ENCODE data around the gene FBRS. TPM values are rescaled to one million over a fixed set of nuclear protein-coding genes. Genes with fewer than 3 reads are reported as not detected.
A peak's percentile ranks its signal among the peaks of the same experiment; 100 is the strongest.
"Not testable (repeated sequence)": the region's sequence is repeated elsewhere in the genome, so short reads cannot be mapped to it uniquely, and the experiment has no call there.

The FBRS gene
- total RNA-seq, 2 donors from 2014 or later = 49.0 to 106 TPM

DNA sequence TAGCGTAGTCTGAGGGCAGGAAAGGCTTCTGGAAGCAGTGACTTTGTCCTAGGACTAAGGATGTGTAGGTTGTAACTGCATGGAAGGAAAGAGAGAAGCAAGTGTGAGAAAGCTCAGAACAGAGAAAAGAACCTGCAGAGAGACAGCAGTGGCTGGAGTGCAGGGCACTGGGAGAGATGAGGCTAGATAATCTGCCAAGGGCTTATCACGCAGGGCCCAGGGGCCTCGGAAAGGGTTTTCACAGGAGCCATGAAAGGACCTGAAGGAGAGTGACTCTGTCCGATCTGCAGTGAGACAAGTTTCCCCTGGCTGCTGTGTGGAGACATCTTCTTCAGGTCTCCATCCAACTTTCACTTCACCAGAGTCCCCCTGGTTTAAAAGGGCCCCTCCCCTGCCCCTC lies 33.7 kb downstream of the FBRS start:
- no peaks in the 10 kb centered on the region for H3K27me3 ChIP-seq (replicated peaks; ENCODE audit: insufficient read depth)
- TF ChIP-seq POLR2A (IDR thresholded peaks at IDR 0.05) (no peak), POLR2AphosphoS5 (IDR thresholded peaks at IDR 0.05) (no peak)
- TF ChIP-seq, protein P1, sequence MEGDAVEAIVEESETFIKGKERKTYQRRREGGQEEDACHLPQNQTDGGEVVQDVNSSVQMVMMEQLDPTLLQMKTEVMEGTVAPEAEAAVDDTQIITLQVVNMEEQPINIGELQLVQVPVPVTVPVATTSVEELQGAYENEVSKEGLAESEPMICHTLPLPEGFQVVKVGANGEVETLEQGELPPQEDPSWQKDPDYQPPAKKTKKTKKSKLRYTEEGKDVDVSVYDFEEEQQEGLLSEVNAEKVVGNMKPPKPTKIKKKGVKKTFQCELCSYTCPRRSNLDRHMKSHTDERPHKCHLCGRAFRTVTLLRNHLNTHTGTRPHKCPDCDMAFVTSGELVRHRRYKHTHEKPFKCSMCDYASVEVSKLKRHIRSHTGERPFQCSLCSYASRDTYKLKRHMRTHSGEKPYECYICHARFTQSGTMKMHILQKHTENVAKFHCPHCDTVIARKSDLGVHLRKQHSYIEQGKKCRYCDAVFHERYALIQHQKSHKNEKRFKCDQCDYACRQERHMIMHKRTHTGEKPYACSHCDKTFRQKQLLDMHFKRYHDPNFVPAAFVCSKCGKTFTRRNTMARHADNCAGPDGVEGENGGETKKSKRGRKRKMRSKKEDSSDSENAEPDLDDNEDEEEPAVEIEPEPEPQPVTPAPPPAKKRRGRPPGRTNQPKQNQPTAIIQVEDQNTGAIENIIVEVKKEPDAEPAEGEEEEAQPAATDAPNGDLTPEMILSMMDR (IDR thresholded peaks at IDR 0.05) = no peak
- H3K4me3 ChIP-seq = no peak overlapping the region
- intact Hi-C loops (cut with DNase I) = no loop called here
- no peak overlapping the region for H3K27ac ChIP-seq
- H3K9me3 ChIP-seq = no peaks in the 10 kb centered on the region
- WGBS = 54% methylated on average over 4 of the region's 4 CpGs
- H3K36me3 ChIP-seq = no peaks in the 10 kb centered on the region
- no peak for DNase-seq (ENCODE audit: low spot score)
- H3K4me1 ChIP-seq (replicated peaks) = no peaks in the 10 kb centered on the region

DNA sequence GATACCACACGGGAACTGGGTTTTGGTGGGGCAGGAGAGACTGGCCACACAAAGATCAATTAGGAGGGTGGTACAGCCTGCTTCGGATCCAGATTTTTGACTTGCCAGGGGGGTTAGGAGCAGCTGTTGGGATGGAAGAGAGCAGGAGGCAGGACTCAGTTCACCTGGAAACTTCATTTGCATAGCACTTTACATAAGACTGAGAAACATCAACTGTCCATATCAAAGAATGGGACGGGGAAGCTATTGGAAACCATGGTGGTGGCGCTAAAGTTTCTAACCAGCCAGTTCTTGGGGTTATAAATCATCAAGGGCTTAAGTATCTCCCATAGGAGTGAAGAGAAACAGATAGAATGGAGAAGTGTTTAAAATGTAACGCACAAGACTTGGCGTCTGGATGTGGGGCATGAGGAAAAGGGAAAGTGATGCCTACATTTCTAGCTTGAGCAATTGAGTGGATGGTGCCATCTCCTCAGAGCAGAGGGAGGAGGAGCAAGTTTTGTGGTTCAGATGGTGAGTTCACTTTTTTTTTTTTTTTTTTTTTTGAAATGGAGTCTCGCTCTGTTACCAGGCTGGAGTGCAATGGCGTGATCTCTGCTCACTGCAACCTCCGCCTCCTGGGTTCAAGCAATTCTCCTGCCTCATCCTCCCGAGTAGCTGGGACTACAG lies 34.3 kb downstream of the FBRS start:
- intact Hi-C loops (cut with DNase I) = no loop called here
- 64% methylated on average over 10 of the region's 10 CpGs for WGBS
- Histone ChIP-seq H3K36me3 (no peaks in the 10 kb centered on the region), H3K9me3 (no peaks in the 10 kb centered on the region), H3K27me3 (replicated peaks; ENCODE audit: insufficient read depth) (no peaks in the 10 kb centered on the region), H3K27ac (no peak overlapping the region), H3K4me1 (replicated peaks) (no peaks in the 10 kb centered on the region), H3K4me3 (no peak overlapping the region)
- no peak for DNase-seq (ENCODE audit: low spot score)
- TF ChIP-seq, protein P1 (IDR thresholded peaks at IDR 0.05) = no peak

DNA sequence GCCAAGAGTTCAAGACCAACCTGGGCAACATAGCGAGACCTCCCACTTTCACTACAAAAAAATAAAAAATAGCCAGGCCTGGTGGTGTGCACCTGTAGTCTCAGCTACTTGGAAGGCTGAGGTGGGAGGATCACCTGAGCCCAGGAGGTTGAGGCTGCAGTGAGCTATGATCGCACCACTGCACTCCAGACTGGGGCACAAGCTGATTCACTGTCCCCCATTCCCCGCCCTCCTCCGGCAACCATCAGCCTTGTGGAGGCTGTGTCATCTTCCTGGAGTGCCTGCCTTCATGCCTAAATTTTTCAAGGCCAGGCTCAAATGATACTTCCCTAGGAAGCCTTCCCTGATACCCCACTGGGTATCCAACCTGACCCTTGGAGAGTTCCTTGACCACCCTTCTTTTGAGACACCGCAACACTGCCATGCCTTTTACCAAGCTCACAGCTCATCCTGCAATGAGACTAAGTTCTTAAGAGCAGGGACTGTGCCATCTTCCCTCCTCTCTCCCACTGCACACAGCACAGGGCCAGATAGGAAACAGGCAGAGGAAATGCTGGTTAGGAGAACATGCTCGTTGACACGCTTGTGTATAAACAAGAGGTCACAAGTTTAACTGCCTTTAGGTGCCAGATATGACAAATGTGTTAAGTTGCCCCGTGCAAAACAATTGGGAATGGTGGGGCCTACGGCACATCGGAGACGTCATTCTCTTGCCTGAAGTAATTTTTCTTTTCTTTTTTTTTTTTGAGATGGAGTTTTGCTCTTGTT lies 36.9 kb downstream of the FBRS start:
- no peak for DNase-seq (ENCODE audit: low spot score)
- 84% methylated on average over 11 of the region's 11 CpGs for WGBS
- Histone ChIP-seq H3K4me1 (replicated peaks) (peaks cover 5% of the 10 kb centered on the region), H3K4me3 (no peak overlapping the region), H3K9me3 (no peaks in the 10 kb centered on the region), H3K27me3 (replicated peaks; ENCODE audit: insufficient read depth) (no peaks in the 10 kb centered on the region), H3K27ac (no peak overlapping the region), H3K36me3 (no peaks in the 10 kb centered on the region)
- intact Hi-C loops (cut with DNase I) = loop anchor here (5.0 kb wide), 1 partner anchor 38 kb away; the partner anchor contains the start of gene FBRS
- TF ChIP-seq, protein P1 (IDR thresholded peaks at IDR 0.05) = no peak
- TF ChIP-seq POLR2A (IDR thresholded peaks at IDR 0.05) (no peak), POLR2AphosphoS5 (IDR thresholded peaks at IDR 0.05) (no peak)

DNA sequence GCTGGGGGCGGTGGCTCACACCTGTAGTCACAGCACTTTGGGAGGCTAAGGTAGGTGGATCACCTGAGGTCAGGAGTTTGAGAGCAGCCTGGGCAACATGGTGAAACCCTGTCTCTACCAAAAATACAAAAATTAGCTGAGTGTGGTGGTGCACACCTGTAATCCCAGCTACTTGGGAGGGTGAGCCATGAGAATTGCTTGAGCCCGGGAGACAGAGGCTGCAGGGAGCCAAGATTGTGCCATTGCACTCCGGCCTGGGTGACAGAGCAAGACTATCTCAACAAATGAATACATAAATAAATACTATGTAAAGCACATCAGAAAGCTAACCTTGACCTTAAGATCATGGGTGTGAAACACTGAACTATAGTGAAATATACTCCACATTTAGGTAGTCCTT lies 38.4 kb downstream of the FBRS start:
- intact Hi-C loops (cut with DNase I) = loop anchor here (5.0 kb wide), 1 partner anchor 39 kb away; the partner anchor contains the start of gene FBRS

DNA sequence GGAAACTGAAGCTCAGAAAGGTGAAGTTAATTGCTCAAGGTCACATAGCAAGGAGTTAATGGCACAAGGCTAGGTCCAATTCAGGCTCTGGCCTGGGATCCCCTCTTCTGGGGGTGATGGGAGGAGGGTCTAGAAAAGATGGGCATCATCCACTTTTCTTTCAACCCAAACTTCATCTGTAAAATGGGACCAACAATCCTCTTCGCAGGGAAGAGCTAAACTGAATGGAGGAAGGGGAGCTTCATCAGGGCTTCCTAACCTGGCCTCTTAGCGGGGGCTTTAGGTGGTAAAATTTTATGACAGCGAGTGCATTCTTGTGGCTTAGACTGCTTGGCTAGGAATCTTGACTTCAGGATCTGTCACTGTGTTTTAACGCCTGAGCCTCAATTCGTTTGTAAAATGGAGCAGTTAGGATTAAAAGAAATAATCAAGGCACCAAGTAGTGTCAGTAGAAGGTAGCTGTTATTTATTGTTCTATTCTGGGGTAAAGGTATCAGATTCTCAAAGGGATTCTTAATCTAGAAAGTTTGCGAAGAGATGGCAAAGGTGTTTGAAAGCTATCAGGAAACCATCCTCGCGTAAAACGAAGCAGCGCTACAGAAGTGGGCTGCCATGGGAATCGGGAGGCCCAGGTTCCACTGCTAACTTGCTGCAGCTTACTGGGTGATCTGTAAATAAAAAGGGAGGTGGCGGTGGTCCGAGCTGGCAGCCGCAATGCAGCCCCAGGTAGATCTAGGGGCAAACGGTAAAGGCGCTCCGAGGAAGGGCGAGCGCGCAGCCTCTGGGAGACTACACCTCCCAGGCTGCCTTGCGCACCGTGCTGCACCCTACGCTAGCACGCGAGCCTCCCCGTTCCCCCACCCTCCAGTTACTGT lies 39.3 kb downstream of the FBRS start:
- 8% methylated on average over 26 of the region's 26 CpGs for WGBS
- no peaks in the 10 kb centered on the region for H3K27me3 ChIP-seq (replicated peaks; ENCODE audit: insufficient read depth)
- H3K36me3 ChIP-seq = peaks cover 3 to 13% of the 10 kb centered on the region in 2 donors
- peak overlapping the region; percentile 99 for H3K27ac ChIP-seq
- peak overlapping the region; percentile 97 for H3K4me3 ChIP-seq
- peak; percentile 99 for DNase-seq (ENCODE audit: low spot score)
- no peak for TF ChIP-seq POLR2A (IDR thresholded peaks at IDR 0.05)
- no peak for TF ChIP-seq POLR2AphosphoS5 (IDR thresholded peaks at IDR 0.05)
- TF ChIP-seq, protein P1 (IDR thresholded peaks at IDR 0.05) = no peak
- intact Hi-C loops (cut with DNase I) = loop anchor here (5.0 kb wide), 1 partner anchor 40 kb away; the partner anchor contains the start of gene FBRS
- H3K4me1 ChIP-seq (replicated peaks) = peaks cover 10% of the 10 kb centered on the region
- H3K9me3 ChIP-seq = no peaks in the 10 kb centered on the region

More for the DNA sequence above, 38.4 kb downstream of the FBRS start:
- H3K4me1 ChIP-seq (replicated peaks); DNase-seq (ENCODE audit: low spot score); H3K27me3 ChIP-seq (replicated peaks; ENCODE audit: insufficient read depth); H3K36me3 ChIP-seq; H3K4me3 ChIP-seq; H3K27ac ChIP-seq; H3K9me3 ChIP-seq: not testable (repeated sequence)
- WGBS = 97% methylated on average over 3 of the region's 3 CpGs
